NCI-H526 (cell line): ENCODE data around the gene KRT4.
"Not testable (repeated sequence)": the region's sequence is repeated elsewhere in the genome, so short reads cannot be mapped to it uniquely, and the experiment has no call there.

Experiments
- DNase-seq, 2 experiments: peaks; one replicate each; lab custom pipeline; 2025; lab: John Stamatoyannopoulos, UW

The KRT4 gene

DNA sequence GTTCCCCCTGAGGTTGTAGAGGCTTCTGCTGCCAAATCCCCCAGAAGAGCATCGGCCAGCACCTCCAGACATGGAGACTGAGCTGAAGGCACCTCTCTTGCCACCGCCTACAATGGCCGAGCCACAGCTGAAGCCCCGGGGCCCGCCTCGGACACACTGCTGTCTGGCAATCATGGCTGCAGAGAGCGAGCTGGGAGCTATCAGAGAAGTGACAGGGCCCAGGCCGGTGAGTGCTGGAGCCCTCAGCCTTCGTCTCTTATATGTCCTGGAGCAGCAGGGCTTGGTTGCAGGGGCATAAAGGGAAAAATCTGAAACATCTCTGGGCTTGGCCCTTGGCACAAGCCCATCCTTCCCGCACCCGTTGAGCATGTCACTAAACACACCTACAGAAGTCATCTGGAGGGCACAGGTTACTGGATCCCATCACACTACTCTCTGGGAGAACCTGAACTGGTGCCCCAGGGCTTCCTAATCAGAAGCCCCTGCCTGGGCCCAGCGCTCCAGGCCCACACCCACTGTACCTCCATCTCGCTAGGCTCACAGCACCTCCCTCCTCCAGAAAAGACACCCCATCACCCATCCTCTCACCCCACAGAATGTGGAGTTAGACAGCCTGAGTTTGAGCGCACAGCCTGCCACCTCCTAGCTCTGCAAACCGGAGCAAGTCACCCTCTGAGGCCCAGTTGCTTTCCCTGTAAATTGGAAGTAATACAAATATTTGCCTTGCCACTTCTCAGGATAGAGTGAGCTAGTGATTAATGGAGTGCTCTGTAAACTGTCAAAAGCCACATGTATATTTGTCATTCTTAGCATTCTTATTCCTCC, at the start of gene KRT4:
Gene KRT4, minus strand, starts transcription at position 232 of the 825 bp plus-strand sequence. Its CDS starts 58 bp downstream, at position 174.
- no peak for DNase-seq

GRCh38 chr12:52862023-52862422, 48.1 kb upstream of the KRT4 start:
- DNase-seq = no peak

- no peak for DNase-seq
These were observed 47.6 kb upstream of the KRT4 start for GRCh38 chr12:52861511-52861910.

- DNase-seq = no peak
These were observed 46.3 kb upstream of the KRT4 start for GRCh38 chr12:52860102-52860823.

DNA sequence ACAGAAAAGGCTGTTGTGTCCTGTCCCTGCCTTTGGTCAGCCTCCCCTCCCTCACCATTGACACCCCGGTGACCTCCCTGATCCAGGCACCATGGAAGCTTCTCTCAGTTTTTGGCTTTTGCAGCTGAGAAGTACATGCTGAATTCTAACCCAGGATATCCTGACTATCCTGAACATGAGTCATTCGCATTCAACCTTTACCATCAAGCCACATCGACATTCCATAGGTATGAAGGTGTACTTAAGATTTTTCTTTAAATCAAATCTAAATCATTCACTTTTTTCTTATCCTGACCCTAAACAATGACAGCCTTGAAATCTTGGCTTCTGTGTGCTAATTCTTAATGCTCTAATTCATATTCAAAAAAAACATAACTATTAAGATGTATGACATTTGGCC, 43.6 kb upstream of the KRT4 start:
- no peak for DNase-seq

DNA sequence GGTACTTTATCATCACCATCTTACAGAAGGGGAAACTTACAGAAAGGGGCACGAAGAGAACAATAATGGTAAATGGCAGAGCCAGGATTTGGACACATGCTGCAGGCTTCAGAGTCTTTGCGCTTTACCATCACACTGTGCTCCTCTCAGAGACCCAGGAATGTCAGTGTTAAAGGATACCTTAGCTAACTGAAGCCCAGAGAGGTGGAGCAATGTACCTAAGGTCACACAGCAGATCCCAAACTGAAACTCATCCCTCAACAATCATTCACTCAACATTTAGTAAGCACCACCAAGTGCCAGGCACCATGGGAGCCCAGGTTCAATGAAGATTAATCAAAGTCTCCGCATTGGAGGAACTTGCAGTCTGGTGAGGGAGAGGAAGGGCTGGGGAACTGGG, 42.9 kb upstream of the KRT4 start:
- DNase-seq = no peak

DNA sequence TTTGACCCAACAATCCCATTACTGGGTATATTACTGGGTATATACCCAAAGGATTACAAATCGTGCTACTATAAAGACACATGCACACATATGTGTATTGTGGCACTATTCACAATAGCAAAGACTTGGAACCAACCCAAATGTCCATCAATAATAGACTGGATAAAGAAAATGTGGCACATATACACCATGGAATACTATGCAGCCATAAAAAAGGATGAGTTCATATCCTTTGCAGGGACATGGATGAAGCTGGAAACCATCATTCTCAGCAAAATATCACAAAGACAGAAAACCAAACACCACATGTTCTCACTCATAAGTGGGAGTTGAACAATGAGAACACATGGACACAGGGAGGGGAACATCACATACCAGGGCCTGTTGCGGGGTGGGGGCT, 42.2 kb upstream of the KRT4 start:
- not testable (repeated sequence) for DNase-seq

DNA sequence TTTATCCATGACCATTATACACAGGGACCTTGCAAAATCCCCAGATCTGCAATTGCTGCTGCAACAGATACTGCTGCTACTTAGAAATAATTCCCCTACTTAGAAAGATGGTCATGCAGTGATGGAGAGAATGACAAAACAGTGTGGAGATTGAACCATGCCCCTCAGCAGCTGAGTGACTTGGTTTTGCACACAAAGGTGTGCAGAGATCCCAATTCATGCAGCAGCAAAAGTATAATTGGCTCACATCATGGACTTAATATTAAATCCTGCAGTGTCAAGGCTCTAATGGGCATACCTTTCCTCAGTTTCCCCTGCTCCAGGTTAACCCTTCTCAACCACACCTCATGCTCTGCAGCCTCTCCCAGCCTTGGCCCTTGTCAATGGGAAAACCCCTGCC, 37.9 kb upstream of the KRT4 start:
- DNase-seq = no peak

GRCh38 chr12:52850681-52851080, 36.8 kb upstream of the KRT4 start:
- DNase-seq = no peak

GRCh38 chr12:52849511-52849910, 35.6 kb upstream of the KRT4 start:
- DNase-seq = no peak

- DNase-seq = no peak
These were observed 34.8 kb upstream of the KRT4 start, which contains the start of gene KRT78 for GRCh38 chr12:52848661-52849255. KRT78 (minus strand) TSS chr12:52848994; CDS start chr12:52848930, 64 bp downstream.

GRCh38 chr12:52847335-52848102, 33.6 kb upstream of the KRT4 start:
- no peak for DNase-seq

GRCh38 chr12:52846356-52846970, 32.5 kb upstream of the KRT4 start:
- no peak for DNase-seq

- no peak for DNase-seq
These were observed 32.0 kb upstream of the KRT4 start for GRCh38 chr12:52845946-52846345.

- DNase-seq = no peak
These were observed 30.5 kb upstream of the KRT4 start for GRCh38 chr12:52844386-52844785.

DNA sequence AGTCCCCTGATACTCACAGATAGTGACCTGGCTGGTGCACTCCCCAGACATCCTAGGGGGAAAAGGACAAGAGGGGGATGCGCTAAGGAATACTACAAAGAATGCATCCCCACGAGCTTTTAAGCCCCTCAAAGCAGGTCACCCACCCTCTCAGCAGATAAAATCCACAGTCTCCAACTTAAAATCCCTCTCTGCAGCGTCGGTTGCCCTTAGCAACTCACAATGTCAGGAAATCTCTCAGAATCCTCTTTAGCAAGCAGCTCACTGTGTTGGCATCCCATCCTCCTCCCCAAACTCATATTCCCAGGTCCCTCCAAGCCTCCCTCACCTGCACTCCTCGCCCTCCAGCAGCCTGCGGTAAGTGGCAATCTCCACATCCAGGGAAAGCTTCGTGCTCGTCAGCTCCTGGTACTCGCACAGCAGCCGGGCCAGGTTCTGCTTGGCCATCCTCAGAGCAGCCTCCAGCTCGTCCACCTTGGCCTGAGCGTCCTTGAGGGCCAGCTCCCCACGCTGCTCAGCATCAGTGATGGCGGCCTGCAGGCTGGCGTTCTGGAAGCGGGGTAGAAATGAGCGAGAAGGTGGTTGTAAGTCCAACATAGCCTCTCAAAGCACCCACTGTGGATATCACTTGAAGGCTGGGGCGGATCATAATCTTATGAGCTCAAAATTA, 25.7 kb upstream of the KRT4 start:
- DNase-seq = no peak

- no peak for DNase-seq
These were observed 24.9 kb upstream of the KRT4 start for GRCh38 chr12:52838609-52839435.

- DNase-seq = no peak
These were observed 24.1 kb upstream of the KRT4 start for GRCh38 chr12:52837781-52838608.

- DNase-seq = no peak
These were observed 23.5 kb upstream of the KRT4 start for GRCh38 chr12:52837413-52837741.
